ENCODE data around the gene RASSF4.

The RASSF4 gene

DNA sequence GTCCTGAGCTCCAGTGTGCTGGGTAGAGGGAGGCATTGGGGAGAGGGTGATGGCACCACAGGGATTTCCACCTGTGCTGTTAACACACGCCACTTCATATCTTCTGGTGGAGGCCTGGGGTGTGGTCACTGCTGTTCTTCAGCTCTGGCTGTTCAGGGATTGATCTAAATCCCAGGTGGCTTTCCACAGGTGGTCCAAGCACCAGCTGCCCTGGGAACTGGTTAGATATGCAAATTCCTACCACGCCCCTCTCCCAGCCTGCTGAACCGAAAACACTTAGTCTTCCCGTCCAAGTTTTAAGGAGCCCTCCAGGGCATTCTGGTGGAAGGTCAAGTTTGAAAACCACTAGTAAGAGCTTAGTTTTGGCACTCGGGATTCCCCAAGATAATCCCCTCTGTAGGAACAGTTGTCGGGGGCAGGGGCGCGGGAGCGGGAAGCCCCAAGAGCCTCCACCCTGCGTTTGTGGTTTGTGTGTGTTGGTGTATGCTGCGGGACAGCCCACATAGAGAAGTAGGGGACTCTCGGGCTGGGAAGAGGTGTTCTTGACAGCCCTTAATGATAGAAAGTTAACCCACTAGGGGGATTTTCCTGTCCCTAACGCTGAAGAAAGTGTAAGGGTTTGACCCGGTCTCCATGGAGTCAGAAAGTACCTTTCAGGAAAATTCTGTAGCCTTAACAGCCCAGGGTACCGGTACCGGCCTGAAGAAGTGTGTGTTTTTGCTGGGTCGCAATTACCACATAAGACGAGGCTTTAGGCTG is 13.9 kb downstream of the RASSF4 start:
- Histone ChIP-seq H3K4me3 (peak overlapping the region; percentile 83), H3K27ac (peak overlapping the region; percentile 95 to 97)
- no peak for DNase-seq (ENCODE audit: low spot score)
- TF ChIP-seq, protein P1, sequence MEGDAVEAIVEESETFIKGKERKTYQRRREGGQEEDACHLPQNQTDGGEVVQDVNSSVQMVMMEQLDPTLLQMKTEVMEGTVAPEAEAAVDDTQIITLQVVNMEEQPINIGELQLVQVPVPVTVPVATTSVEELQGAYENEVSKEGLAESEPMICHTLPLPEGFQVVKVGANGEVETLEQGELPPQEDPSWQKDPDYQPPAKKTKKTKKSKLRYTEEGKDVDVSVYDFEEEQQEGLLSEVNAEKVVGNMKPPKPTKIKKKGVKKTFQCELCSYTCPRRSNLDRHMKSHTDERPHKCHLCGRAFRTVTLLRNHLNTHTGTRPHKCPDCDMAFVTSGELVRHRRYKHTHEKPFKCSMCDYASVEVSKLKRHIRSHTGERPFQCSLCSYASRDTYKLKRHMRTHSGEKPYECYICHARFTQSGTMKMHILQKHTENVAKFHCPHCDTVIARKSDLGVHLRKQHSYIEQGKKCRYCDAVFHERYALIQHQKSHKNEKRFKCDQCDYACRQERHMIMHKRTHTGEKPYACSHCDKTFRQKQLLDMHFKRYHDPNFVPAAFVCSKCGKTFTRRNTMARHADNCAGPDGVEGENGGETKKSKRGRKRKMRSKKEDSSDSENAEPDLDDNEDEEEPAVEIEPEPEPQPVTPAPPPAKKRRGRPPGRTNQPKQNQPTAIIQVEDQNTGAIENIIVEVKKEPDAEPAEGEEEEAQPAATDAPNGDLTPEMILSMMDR (IDR thresholded peaks at IDR 0.05): no peak

DNA sequence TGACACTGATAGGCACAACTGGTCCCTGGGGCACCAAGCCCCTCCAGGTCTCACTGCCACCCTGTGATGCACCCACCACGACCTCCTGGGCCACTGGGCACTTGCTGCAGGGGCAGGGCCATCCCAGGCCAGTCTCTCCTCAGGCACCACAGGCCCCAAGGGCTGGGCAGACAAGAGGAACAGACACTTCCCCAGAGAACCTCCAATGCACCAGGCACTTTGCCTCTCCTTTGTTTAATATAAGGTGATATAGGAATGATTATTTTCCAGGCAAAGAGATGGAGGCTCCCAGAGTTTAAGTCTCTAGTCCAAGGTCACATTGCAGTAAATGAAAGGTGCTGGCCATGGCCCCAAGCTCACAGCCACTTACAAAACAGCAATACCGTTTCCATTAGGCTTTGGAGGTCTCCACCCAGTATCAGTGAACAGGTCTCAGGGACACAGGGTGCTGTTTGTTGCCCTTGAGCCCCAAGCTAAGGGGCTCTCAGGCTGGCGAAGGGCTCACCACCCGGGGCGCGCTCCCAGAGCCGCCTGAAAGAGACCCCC is 14.6 kb downstream of the RASSF4 start:
- H3K27ac ChIP-seq: peak overlapping the region; percentile 95 to 97
- TF ChIP-seq, protein P1 (IDR thresholded peaks at IDR 0.05): no peak

GRCh38 chr10:44974628-44975430 is 15.2 kb downstream of the RASSF4 start:
- TF ChIP-seq, protein P1 (IDR thresholded peaks at IDR 0.05): peak; percentile 95
- H3K27ac ChIP-seq: peak overlapping the region; percentile 95 to 97
- DNase-seq (ENCODE audit: low spot score): peak; percentile 87
- peak overlapping the region; percentile 83 for H3K4me3 ChIP-seq

More for the DNA sequence above, 14.6 kb downstream of the RASSF4 start:
- no peak for DNase-seq (ENCODE audit: low spot score)
- H3K4me3 ChIP-seq: peak overlapping the region; percentile 83

DNA sequence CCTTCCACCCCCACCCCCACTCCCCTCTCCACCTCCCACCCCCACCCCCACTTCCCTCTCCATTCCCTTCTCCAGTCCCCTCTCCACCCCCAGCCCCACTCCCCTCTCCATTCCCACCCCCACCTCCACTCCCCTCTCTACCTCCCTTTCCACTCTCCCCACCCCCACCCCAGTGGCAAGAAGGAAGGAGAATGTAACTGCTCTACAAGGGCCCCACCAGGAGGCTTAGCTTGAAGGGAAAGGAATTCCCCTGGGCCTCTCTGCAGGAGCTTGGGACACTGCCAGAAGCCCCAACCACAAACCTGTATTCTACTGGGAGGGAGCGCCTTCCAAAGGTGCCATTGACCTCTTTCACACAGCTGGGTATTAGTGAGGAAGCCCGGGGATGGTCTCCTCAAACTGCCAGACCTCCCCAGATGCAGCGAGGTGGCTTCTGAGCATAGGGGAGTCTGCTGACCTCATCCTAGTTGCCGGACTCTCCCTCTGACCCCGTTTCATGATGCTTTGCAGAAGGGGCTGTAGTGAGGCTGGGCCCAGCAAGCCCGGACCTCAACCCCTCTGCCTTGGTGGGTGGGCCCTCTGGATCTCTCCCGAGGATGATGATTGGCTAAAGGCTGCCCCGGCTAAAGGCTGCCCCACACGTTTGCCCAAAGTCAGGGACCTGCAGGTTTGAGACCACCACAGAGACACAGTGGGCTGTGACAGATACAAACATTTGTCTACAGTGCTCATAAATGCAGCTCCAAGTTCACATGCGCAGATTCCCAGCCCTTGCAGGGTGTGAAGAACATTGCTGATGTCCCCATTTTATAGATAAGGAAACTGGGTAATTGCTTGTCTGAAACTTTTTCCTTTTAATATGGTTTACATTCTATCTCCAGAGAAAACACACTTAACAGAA is 16.1 kb downstream of the RASSF4 start:
- peak overlapping the region; percentile 95 to 97 for H3K27ac ChIP-seq
- DNase-seq (ENCODE audit: low spot score): no peak
- peak overlapping the region; percentile 83 for H3K4me3 ChIP-seq
- TF ChIP-seq, protein P1 (IDR thresholded peaks at IDR 0.05): no peak

GRCh38 chr10:44976352-44977198 is 17.0 kb downstream of the RASSF4 start:
- no peak for DNase-seq (ENCODE audit: low spot score)
- peak overlapping the region; percentile 95 to 97 for H3K27ac ChIP-seq
- H3K4me3 ChIP-seq: peak overlapping the region; percentile 83
- TF ChIP-seq, protein P1 (IDR thresholded peaks at IDR 0.05): no peak
